ENCODE results near the gene KCNK18. TPM values are rescaled to one million over a fixed set of nuclear protein-coding genes. Genes with fewer than 3 reads are reported as not detected.

Gene KCNK18
- total RNA-seq, 1 donor: not detected

DNA sequence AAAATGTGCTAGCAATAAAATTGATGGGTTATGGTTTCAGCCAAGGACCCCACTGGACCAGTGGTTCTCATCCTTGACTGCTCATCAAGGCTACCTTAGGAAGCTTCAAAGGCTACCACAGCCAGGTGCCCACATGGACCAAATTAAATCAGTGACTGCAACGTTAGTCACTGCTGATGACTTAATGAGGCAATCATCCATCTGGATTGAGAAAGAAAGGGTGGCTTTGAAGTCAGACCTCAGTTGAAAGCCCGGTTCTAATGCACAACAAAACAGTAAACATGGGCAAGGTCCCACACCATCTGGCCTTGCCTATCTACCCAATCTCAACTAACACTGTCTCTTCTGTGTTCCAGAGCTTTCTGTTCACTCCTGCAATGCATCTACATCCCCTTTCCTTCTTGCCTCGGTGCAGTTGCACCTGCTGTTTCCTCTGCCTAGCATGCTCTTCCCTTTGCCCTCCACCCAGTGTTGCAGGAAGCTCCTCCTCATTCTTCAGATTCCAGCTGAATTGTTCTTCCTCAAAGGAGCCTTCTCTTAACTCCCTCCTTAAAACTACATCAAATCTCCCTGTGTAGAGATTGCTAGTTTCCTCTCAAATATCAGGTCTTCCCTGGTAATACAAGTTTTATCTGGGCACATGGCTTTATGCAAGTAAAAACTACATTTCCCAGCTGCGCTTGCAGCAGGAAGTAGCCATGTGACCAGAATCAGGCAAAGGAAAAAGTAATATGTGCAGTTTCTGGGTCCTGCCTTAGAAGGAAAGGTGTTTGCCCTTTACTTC is 10.3 kb upstream of the KCNK18 start:
- DNase-seq (ENCODE audit: low read depth): no peak
- H3K4me3 ChIP-seq (ENCODE audit: low read depth, low read length): no peak overlapping the region
- TF ChIP-seq, protein P1, sequence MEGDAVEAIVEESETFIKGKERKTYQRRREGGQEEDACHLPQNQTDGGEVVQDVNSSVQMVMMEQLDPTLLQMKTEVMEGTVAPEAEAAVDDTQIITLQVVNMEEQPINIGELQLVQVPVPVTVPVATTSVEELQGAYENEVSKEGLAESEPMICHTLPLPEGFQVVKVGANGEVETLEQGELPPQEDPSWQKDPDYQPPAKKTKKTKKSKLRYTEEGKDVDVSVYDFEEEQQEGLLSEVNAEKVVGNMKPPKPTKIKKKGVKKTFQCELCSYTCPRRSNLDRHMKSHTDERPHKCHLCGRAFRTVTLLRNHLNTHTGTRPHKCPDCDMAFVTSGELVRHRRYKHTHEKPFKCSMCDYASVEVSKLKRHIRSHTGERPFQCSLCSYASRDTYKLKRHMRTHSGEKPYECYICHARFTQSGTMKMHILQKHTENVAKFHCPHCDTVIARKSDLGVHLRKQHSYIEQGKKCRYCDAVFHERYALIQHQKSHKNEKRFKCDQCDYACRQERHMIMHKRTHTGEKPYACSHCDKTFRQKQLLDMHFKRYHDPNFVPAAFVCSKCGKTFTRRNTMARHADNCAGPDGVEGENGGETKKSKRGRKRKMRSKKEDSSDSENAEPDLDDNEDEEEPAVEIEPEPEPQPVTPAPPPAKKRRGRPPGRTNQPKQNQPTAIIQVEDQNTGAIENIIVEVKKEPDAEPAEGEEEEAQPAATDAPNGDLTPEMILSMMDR (IDR thresholded peaks at IDR 0.05; ENCODE audit: insufficient read depth, low read length): no peak

DNA sequence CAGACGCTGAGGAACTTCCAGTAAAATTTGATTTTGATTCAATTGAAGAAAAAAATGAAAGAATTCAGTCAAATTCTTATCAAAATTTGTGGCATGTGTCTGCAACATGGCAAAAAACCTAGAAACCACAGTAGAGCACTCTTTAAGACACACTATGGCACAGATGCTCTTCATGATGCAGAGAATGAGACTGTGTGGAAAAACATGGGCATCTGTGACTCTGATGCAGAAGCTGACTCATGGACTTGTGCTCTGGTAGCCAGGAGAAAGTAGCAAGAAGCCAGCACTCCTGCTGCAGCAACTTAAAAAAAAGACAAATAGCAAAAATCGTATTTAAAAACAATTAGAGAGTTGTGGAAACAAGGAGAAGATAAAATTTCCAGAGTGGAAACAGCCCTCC is 8.9 kb upstream of the KCNK18 start:
- DNase-seq (ENCODE audit: low read depth): no peak
- TF ChIP-seq, protein P1 (IDR thresholded peaks at IDR 0.05; ENCODE audit: insufficient read depth, low read length): no peak

DNA sequence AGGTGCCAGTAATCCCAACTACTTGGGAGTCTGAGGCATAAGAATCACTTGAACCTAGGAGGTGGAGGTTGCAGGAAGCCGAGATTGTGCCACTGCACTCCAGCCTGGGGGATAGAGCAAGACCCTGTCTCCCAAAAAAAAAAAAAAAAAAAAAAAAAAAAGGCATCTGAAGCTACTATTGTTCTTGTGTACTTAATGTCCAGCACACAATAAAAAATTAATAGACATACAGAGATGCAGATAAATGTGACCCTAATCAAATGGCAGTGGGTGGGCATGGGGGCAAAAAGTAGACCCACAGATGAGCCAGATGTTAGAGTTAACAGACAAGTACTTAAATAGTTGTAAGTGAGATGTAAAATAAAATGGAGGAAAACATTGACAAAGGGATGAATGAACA is 7.7 kb upstream of the KCNK18 start:
- no peak for DNase-seq (ENCODE audit: low read depth)
- TF ChIP-seq, protein P1 (IDR thresholded peaks at IDR 0.05; ENCODE audit: insufficient read depth, low read length): no peak

More for the DNA sequence above, 8.9 kb upstream of the KCNK18 start:
- H3K4me3 ChIP-seq (ENCODE audit: low read depth, low read length): no peak overlapping the region

DNA sequence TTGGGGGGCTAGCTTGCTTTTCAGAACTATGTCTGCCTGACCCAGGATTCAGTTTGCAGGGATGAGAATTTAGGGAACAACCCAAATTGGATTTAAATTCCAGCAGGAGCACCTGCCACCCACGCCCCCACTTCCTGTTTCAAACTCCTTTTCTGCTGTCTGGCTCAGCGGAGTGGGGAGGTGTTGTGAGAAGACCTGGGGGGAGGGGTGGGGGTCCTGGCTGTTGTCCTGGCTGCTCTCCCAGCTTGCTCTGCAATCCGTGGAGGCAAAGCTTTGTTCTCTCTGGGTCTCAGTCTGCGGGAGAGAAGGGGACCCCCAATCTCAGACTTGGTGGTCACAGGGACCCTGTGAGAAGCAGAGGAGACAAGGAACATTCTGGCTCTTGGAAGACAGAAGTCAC is 799 bp downstream of the KCNK18 start:
- no peak overlapping the region for H3K4me3 ChIP-seq (ENCODE audit: low read depth, low read length)
- no peak for DNase-seq (ENCODE audit: low read depth)
- TF ChIP-seq, protein P1 (IDR thresholded peaks at IDR 0.05; ENCODE audit: insufficient read depth, low read length): no peak

More for the DNA sequence above, 7.7 kb upstream of the KCNK18 start:
- no peak overlapping the region for H3K4me3 ChIP-seq (ENCODE audit: low read depth, low read length)

DNA sequence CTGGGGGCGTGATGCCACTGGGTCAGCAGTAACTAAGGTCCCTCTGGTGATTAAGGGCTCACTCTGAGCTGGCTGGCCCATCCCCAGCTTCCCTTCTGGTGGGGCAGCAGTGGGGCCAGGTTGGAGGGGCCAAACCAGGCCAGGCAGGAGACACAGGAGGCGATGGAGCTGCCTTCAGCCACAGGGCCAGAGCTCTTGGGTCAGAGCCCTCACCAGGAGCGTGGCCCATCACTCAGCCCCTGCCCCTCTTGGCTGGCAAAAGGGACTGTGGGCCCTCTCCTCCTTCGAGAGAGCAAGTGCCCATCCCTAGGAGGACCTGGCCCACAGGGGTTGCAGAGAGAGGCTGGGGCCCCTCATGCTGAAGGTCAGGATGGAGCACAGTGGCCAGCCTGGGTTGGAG is 4.5 kb downstream of the KCNK18 start:
- no peak for DNase-seq (ENCODE audit: low read depth)
- TF ChIP-seq, protein P1 (IDR thresholded peaks at IDR 0.05; ENCODE audit: insufficient read depth, low read length): no peak
- no peak overlapping the region for H3K4me3 ChIP-seq (ENCODE audit: low read depth, low read length)

DNA sequence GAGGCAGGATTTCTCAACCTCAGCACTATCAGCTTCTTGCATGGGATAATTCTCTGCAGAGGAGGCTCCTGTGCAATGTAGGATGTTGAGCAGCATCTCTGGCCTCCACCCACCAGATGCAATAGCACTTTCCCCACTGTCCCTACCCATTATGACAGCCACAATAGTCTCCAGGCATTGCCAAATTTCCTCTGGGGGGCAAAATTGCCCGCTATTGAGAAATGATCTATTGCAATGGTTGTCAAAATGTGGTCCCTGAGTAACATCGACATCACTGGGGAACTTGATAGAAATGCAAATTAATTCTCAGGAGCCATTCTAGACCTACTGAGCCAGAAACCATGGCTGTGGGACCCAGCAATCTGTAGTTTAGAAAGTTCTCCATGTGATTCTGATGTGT is 7.0 kb downstream of the KCNK18 start:
- DNase-seq (ENCODE audit: low read depth): no peak
- H3K4me3 ChIP-seq (ENCODE audit: low read depth, low read length): no peak overlapping the region
- TF ChIP-seq, protein P1 (IDR thresholded peaks at IDR 0.05; ENCODE audit: insufficient read depth, low read length): no peak

Data from fibroblast of the aortic adventitia (primary cell).